ENCODE results near the gene GTF3C2.
"Not testable (repeated sequence)": the region's sequence is repeated elsewhere in the genome, so short reads cannot be mapped to it uniquely, and the experiment has no call there.

The GTF3C2 gene

GRCh38 chr2:27320958-27321543, 35.5 kb downstream of the GTF3C2 start:
- TF ChIP-seq CTCF (IDR thresholded peaks at IDR 0.05; ENCODE audit: low read depth, low read length, missing control alignments), result peak; percentile 73
- no peak overlapping the region for H3K4me3 ChIP-seq (ENCODE audit: low read depth, low read length)
- in situ Hi-C loops (cut with HindIII; ENCODE audit: low sequenced_read_pairs), result no loop called here
- DNase-seq (ENCODE audit: low read depth), result peak; percentile 98

- DNase-seq (ENCODE audit: low read depth); H3K4me3 ChIP-seq (ENCODE audit: low read depth, low read length); in situ Hi-C loops (cut with HindIII; ENCODE audit: low sequenced_read_pairs): not testable (repeated sequence)
Observed at GRCh38 chr2:27319839-27320238, 36.7 kb downstream of the GTF3C2 start.

GRCh38 chr2:27316655-27317412, 39.7 kb downstream of the GTF3C2 start:
- no peak overlapping the region for H3K4me3 ChIP-seq (ENCODE audit: low read depth, low read length)
- DNase-seq (ENCODE audit: low read depth), result no peak
- TF ChIP-seq CTCF (IDR thresholded peaks at IDR 0.05; ENCODE audit: low read depth, low read length, missing control alignments), result no peak
- in situ Hi-C loops (cut with HindIII; ENCODE audit: low sequenced_read_pairs), result no loop called here

- in situ Hi-C loops (cut with HindIII; ENCODE audit: low sequenced_read_pairs), result no loop called here
- no peak overlapping the region for H3K4me3 ChIP-seq (ENCODE audit: low read depth, low read length)
- no peak for TF ChIP-seq CTCF (IDR thresholded peaks at IDR 0.05; ENCODE audit: low read depth, low read length, missing control alignments)
- no peak for DNase-seq (ENCODE audit: low read depth)
Observed at GRCh38 chr2:27315122-27315521, 41.4 kb downstream of the GTF3C2 start.

- no peak for TF ChIP-seq CTCF (IDR thresholded peaks at IDR 0.05; ENCODE audit: low read depth, low read length, missing control alignments)
- DNase-seq (ENCODE audit: low read depth), result no peak
- in situ Hi-C loops (cut with HindIII; ENCODE audit: low sequenced_read_pairs), result no loop called here
- no peak overlapping the region for H3K4me3 ChIP-seq (ENCODE audit: low read depth, low read length)
Observed at GRCh38 chr2:27314709-27315108, 41.9 kb downstream of the GTF3C2 start.

GRCh38 chr2:27313882-27314645, 42.5 kb downstream of the GTF3C2 start:
- H3K4me3 ChIP-seq (ENCODE audit: low read depth, low read length), result no peak overlapping the region
- in situ Hi-C loops (cut with HindIII; ENCODE audit: low sequenced_read_pairs), result no loop called here
- no peak for DNase-seq (ENCODE audit: low read depth)
- no peak for TF ChIP-seq CTCF (IDR thresholded peaks at IDR 0.05; ENCODE audit: low read depth, low read length, missing control alignments)

GRCh38 chr2:27312152-27312551, 44.4 kb downstream of the GTF3C2 start:
- DNase-seq (ENCODE audit: low read depth), result no peak
- TF ChIP-seq CTCF (IDR thresholded peaks at IDR 0.05; ENCODE audit: low read depth, low read length, missing control alignments), result no peak
- no peak overlapping the region for H3K4me3 ChIP-seq (ENCODE audit: low read depth, low read length)
- in situ Hi-C loops (cut with HindIII; ENCODE audit: low sequenced_read_pairs), result no loop called here
